ENCODE measurements around the gene FLG.
"Not testable (repeated sequence)": the region's sequence is repeated elsewhere in the genome, so short reads cannot be mapped to it uniquely, and the experiment has no call there.

The FLG gene

GRCh38 chr1:152303139-152303872, 21.7 kb downstream of the FLG start:
- not testable (repeated sequence) for H3K27me3 ChIP-seq (ENCODE audit: control insufficient read depth in 2 of 2, insufficient read depth in 2 of 2, low read length in 2 of 2); H3K27ac ChIP-seq (ENCODE audit: low read depth in 2 of 2, low read length in 2 of 2); H3K4me3 ChIP-seq (ENCODE audit: low read length in 2 of 2); H3K36me3 ChIP-seq (ENCODE audit: control insufficient read depth in 2 of 2, insufficient read depth in 2 of 2, low read length in 2 of 2); H3K9ac ChIP-seq (ENCODE audit: low read depth in 1 of 2, low read length in 2 of 2); H3K4me1 ChIP-seq (ENCODE audit: control insufficient read depth in 2 of 2, insufficient read depth in 2 of 2, low read length in 2 of 2); H3K9me3 ChIP-seq (ENCODE audit: control insufficient read depth in 2 of 2, low read length in 2 of 2)

GRCh38 chr1:152256394-152256793, 68.6 kb downstream of the FLG start:
- not testable (repeated sequence) for H3K4me3 ChIP-seq (ENCODE audit: low read length in 2 of 2); H3K27ac ChIP-seq (ENCODE audit: low read depth in 2 of 2, low read length in 2 of 2); H3K36me3 ChIP-seq (ENCODE audit: control insufficient read depth in 2 of 2, insufficient read depth in 2 of 2, low read length in 2 of 2); H3K27me3 ChIP-seq (ENCODE audit: control insufficient read depth in 2 of 2, insufficient read depth in 2 of 2, low read length in 2 of 2); H3K9me3 ChIP-seq (ENCODE audit: control insufficient read depth in 2 of 2, low read length in 2 of 2); H3K4me1 ChIP-seq (ENCODE audit: control insufficient read depth in 2 of 2, insufficient read depth in 2 of 2, low read length in 2 of 2); H3K9ac ChIP-seq (ENCODE audit: low read depth in 1 of 2, low read length in 2 of 2)

All from mucosa of rectum (tissue), 2 donors.